HL-60 (cell line): ENCODE data around the gene ABHD13.

Experiments used
- DNase-seq, 2 experiments: peaks; one replicate each; pipeline ENCODE4 v3.0.0-alpha.2; 2010 to 2020; ENCODE audit warnings: low read depth in 1 of 2, low spot score in 1 of 2
- H3K27ac ChIP-seq: fragments of 250-450 bp; sonication (Bioruptor Pico); replicated peaks from 2 replicates; pipeline ENCODE4 v1.5.1; 2020; ENCODE audit warnings: mild to moderate bottlenecking, moderate library complexity
- H3K27me3 ChIP-seq: fragments of 250-450 bp; sonication (Bioruptor Pico); 2 replicates; pipeline ENCODE4 v1.5.1; 2021; ENCODE audit warnings: mild to moderate bottlenecking, moderate library complexity; ENCODE audit not compliant: insufficient read depth, poor library complexity, severe bottlenecking
- H3K4me3 ChIP-seq: replicated peaks from 2 replicates; pipeline ENCODE4 v1.5.1; 2011; ENCODE audit warnings: mild to moderate bottlenecking, control low read depth, low read length; ENCODE audit not compliant: insufficient read depth
- GABPA ChIP-seq: IDR thresholded peaks from 2 replicates; pipeline ENCODE4 v1.6.1; 2012; ENCODE audit warnings: low read depth
- POLR2AphosphoS5 ChIP-seq: IDR thresholded peaks from 2 replicates; pipeline ENCODE4 v1.6.1; 2012; ENCODE audit warnings: low read depth
- REST ChIP-seq: IDR thresholded peaks from 2 replicates; pipeline ENCODE4 v1.6.1; 2012; ENCODE audit warnings: low read depth; ENCODE audit not compliant: insufficient replicate concordance
- SPI1 ChIP-seq: IDR thresholded peaks from 2 replicates; pipeline ENCODE4 v1.6.1; 2012; ENCODE audit warnings: low read depth, mild to moderate bottlenecking, borderline replicate concordance
- TF ChIP-seq, protein P1 (sequence below): IDR thresholded peaks from one replicate; pipeline ENCODE4 v1.5.1; 2011; ENCODE audit warnings: low read length, control low read depth, inconsistent platforms; ENCODE audit not compliant: insufficient read depth

The ABHD13 gene

GRCh38 chr13:108274718-108275117 lies 56.5 kb downstream of the ABHD13 start:
- Histone ChIP-seq H3K27me3 (no peaks in the 10 kb centered on the region), H3K27ac (no peak overlapping the region), H3K4me3 (no peak overlapping the region)
- no peak for DNase-seq
- no peak for TF ChIP-seq POLR2AphosphoS5
- no peak for TF ChIP-seq SPI1
- TF ChIP-seq, protein P1, sequence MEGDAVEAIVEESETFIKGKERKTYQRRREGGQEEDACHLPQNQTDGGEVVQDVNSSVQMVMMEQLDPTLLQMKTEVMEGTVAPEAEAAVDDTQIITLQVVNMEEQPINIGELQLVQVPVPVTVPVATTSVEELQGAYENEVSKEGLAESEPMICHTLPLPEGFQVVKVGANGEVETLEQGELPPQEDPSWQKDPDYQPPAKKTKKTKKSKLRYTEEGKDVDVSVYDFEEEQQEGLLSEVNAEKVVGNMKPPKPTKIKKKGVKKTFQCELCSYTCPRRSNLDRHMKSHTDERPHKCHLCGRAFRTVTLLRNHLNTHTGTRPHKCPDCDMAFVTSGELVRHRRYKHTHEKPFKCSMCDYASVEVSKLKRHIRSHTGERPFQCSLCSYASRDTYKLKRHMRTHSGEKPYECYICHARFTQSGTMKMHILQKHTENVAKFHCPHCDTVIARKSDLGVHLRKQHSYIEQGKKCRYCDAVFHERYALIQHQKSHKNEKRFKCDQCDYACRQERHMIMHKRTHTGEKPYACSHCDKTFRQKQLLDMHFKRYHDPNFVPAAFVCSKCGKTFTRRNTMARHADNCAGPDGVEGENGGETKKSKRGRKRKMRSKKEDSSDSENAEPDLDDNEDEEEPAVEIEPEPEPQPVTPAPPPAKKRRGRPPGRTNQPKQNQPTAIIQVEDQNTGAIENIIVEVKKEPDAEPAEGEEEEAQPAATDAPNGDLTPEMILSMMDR: no peak
- TF ChIP-seq REST: no peak
- TF ChIP-seq GABPA: no peak

GRCh38 chr13:108276060-108276459 lies 57.9 kb downstream of the ABHD13 start:
- H3K27ac ChIP-seq: no peak overlapping the region

DNA sequence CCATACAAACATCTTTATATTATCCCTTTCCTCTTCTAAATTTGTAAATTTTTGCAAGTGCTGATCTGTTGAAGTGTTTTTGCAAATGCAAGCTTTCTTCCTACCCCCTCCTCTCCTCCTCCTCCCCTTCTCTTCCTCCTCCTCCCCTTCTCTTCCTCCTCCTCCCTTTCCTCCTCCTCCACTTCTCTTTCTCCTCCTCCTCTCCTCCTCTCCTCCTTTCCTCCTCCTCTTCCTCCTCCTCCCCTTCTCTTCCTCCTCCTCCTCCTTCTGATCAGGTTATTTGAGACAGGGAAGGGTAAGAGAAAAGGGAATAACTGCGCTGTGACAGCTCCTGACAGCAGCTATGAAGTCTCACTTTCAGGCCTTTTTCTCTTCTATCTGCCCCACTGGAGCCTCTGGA lies 60.3 kb downstream of the ABHD13 start:
- DNase-seq: no peak
- no peaks in the 10 kb centered on the region for H3K27me3 ChIP-seq
- H3K4me3 ChIP-seq: no peak overlapping the region
- TF ChIP-seq GABPA (no peak), SPI1 (no peak), REST (no peak), POLR2AphosphoS5 (no peak)
- TF ChIP-seq, protein P1: no peak
- H3K27ac ChIP-seq: no peak overlapping the region

More at GRCh38 chr13:108276060-108276459, 57.9 kb downstream of the ABHD13 start:
- TF ChIP-seq POLR2AphosphoS5: no peak
- no peak for DNase-seq
- no peaks in the 10 kb centered on the region for H3K27me3 ChIP-seq
- no peak overlapping the region for H3K4me3 ChIP-seq

DNA sequence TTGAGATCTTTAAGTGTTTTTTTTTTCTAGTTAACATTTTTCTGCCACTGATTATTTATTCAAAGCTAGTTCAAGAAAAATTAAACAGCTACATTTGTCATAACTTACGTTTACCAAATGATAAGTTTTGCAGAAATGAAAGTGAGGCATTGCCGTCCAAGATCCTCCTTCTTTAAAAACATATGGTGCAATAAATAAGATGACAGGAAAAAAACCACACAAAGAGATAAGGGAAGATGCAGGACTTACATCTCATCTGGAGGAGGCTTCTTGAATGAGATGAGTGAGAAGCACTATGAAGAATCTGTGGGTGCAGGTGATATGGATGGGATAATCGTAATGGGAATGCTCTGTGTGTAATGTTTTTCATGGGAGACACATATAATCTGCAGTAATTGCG lies 63.7 kb downstream of the ABHD13 start:
- no peak for TF ChIP-seq POLR2AphosphoS5
- TF ChIP-seq SPI1: no peak
- no peak for TF ChIP-seq REST
- TF ChIP-seq GABPA: no peak
- TF ChIP-seq, protein P1: no peak
- Histone ChIP-seq H3K27me3 (no peaks in the 10 kb centered on the region), H3K4me3 (no peak overlapping the region), H3K27ac (no peak overlapping the region)
- DNase-seq: no peak
